ENCODE data around the gene FERMT2. TPM values are rescaled to one million over a fixed set of nuclear protein-coding genes. Genes with fewer than 3 reads are reported as not detected.
A peak's percentile ranks its signal among the peaks of the same experiment; 100 is the strongest.

The FERMT2 gene, protein sequence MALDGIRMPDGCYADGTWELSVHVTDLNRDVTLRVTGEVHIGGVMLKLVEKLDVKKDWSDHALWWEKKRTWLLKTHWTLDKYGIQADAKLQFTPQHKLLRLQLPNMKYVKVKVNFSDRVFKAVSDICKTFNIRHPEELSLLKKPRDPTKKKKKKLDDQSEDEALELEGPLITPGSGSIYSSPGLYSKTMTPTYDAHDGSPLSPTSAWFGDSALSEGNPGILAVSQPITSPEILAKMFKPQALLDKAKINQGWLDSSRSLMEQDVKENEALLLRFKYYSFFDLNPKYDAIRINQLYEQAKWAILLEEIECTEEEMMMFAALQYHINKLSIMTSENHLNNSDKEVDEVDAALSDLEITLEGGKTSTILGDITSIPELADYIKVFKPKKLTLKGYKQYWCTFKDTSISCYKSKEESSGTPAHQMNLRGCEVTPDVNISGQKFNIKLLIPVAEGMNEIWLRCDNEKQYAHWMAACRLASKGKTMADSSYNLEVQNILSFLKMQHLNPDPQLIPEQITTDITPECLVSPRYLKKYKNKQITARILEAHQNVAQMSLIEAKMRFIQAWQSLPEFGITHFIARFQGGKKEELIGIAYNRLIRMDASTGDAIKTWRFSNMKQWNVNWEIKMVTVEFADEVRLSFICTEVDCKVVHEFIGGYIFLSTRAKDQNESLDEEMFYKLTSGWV
- 100 to 1,000 TPM in 7 of 10 donors, 10 to 100 TPM in 3; 91.5 to 129 (median 109) TPM for polyA plus RNA-seq (ENCODE audit: insufficient read length in 10 of 10)
- long read RNA-seq, donor 1, partial matches to known transcripts: 15 of 20 reads
- long read RNA-seq, donor 1, other reads (novel, unspliced or antisense): 0 of 20 reads
- long read RNA-seq, donor 2, partial matches to known transcripts: 7 of 10 reads
- long read RNA-seq, donor 2, other reads (novel, unspliced or antisense): 0 of 10 reads
- long read RNA-seq, donor 3: 0 reads
- long read RNA-seq, donor 4, partial matches to known transcripts: 0 of 4 reads
- long read RNA-seq, donor 4, other reads (novel, unspliced or antisense): 0 of 4 reads
- long read RNA-seq, donor 5, partial matches to known transcripts: 13 of 18 reads
- long read RNA-seq, donor 5, other reads (novel, unspliced or antisense): 0 of 18 reads
- long read RNA-seq, donor 6, partial matches to known transcripts: 15 of 17 reads
- long read RNA-seq, donor 6, other reads (novel, unspliced or antisense): 0 of 17 reads
- long read RNA-seq, donor 7, partial matches to known transcripts: 0 of 1 reads
- long read RNA-seq, donor 7, other reads (novel, unspliced or antisense): 0 of 1 reads
- long read RNA-seq, donor 8, partial matches to known transcripts: 10 of 15 reads
- long read RNA-seq, donor 8, other reads (novel, unspliced or antisense): 0 of 15 reads
- long read RNA-seq, donor 9, partial matches to known transcripts: 0 of 1 reads
- long read RNA-seq, donor 9, other reads (novel, unspliced or antisense): 0 of 1 reads

DNA sequence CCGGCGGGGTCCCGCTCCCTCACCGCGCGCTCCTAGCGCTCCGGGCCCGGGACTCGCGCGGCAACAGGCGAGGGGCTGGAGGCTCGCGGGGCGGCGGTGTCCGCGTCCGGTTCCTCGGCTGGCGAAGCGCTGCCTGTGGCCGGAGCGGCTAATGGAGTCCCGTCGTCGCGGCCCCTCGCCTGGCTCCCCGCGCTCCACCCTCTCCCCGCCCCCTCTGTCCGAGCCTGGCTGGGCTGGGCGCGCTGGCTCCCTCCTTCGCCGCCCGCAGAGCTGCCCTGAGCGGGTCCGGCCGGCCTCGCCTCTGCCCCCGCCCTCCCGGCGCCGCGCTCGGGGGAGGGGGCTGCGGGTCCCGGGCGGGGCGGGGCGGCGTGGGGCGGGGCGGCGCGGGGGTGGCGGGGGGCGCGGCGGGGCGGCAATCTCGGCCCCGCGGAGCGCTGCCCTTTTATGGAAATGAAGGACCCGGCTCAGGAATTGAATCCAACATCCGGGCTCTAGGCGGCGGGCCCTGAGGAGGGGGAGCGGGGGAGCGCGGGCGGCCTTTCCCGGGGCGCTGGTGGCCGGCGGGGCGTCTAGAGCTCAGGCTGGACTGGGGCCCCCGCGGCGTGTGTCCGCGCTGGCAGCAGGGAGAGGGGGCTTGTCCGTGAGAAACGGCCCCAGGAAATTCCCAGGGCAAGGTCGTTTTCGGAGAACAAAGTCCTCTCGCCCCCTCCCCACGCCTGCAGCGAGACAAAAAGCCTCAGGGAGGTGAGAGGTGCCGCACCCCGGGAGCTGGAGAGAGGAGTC, at the start of gene FERMT2:
FERMT2 (minus strand) TSS at position 153 of the 783 bp plus-strand sequence. CDS start 482 bp downstream, outside the sequence.
- peak; percentile 94 to 97 (median 94) for DNase-seq

DNA sequence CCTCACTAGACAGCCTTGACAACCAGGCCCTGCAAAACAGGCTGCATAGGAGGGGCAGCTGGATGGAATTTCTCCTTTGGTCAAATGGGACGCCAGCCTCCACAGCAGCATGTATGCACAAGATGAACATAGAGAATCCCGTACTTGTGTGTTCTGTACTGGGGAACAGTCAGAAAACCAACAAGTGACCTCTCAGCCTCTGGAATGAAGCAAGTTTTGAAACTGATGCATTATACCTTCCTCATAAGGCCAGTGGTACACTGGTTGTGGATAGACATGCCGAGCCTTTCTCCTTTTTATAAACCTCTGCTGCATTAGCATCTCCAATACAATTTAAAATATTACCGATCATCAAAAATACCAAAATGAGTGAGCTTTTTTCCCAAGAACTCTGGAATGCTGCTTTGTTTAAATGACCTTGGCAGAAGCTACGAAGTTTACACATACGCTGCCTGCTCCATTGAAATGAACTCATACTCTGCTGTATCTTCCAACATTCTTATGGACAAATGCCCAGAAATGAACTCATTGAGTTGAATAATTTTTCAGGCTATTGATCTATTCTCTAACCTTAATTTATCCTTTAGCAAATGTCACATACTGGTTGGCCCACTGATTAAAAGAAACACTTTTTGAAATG, 47.6 kb upstream of the FERMT2 start:
- DNase-seq: peak; percentile 88 to 94 (median 90)

DNA sequence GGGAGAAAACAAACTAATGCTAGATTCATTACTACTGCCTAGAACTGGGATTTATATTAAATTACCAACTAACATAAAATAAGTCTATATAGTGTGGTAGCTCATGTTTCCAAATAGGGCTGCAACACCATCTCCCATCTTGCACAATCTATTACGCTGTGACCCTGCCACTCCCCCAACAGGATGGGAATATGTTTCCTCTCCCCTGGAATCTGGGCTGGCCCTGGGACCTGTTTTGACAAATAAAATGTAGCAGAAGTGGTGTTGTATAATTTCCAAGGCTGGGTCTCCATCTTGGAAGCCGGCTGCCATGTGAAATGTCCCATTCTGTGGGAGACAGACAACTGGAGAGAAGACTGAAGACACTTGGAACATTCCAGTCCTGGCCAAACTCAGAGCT, 45.6 kb upstream of the FERMT2 start:
- no peak for DNase-seq

DNA sequence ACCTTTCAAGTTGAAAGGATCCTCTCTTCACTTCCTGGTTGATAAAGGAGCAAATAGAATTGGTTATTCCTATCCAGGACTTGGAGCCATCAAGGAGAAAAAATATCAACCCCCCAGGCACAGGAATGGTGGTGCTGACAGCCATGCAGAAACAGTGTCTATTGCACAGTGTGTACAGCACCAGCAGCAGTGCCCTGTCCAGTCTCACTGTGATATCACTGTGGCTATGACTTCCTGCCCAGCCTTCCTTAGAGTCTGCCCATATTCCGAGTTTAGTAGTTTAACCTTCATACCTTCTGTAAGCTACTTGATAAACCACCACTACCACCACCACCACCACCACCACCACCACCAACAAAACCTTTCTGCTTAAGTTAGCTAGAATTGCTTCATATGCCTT, 45.1 kb upstream of the FERMT2 start:
- no peak for DNase-seq

DNA sequence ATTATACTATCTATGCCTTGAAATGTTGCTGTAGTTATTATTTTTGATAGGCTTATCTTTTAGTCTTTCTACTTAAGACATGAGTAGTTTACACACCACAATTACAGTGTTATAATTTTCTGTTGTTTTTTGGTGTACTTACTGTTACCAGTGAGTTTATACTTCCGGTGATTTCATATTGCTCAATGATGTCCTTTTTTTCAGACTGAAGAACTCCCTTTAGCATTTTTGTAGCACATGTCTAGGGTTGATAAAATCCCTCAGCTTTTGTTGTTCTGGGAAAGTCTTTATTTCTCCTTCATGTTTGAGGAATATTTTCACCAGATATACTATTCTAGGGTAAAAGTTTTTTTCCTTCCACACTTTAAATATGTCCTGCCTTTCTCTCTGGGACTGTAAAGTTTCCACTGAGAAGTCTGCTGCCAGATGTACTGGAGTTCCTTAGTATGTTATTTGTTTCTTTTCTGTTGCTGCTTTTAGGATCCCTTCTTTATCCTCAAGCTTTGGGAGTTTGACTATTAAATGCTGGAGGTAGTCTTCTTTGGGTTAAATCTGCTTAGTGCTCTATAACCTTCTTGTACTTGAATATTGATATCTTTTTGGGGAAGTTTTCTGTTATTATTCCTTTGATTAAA, 41.5 kb upstream of the FERMT2 start:
- peak in 2 of 3 donors; percentile 27 to 69 for DNase-seq

DNA sequence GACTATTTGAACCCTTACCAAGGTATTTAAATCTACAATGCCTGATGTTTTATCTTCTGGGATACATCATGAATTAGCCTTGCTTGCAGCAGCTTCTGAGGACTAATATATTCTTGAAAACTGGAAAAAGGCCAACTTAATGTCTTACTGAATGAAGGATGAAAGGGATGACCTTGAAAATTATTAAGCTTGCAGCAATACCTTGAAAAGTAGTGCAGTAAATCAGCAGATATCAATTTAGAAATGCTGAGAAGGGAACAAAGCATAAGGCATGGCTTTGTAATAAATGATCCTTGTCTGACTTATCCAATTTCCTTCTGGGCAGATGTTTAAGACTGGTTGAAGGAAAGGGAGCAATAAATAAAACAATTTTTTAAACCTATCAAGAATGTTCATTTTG, 37.3 kb upstream of the FERMT2 start:
- DNase-seq: no peak

DNA sequence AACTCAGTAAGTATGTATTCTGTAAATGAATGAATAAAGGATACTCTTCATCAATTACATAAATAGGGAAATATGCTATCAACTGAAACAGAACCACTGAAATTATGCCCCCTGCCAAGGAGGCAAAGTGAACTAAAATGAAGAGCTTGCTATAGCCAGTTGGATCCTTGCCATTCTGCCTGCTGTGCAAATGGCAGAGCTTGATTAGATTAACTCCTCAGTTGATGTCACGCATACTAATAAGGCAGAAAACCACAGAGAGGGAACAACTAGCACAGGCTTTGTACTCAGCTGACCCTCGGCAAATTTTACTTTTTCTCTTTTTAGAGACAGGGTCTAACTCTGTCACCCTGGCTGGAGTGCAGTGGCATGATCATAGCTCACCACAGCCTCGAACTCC, 36.7 kb upstream of the FERMT2 start:
- no peak for DNase-seq

DNA sequence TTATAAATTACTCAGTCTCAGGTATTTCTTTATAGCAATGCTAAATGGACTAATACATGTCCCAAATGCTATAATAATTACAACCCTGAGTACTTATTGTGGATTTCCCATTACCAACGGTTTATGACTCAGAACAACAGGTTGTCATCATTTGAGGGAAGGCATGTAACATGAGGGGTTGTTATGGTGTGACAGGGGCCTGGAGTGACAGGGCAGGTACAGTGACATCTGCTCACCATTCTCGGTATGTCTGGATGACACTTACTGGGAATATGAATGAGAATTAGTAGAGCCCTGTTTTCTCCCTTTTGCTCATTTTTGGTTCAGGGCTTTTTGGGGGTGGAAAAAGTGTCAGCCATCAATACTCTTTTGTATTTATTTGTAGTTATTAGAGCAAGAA, 36.2 kb upstream of the FERMT2 start:
- no peak for DNase-seq

DNA sequence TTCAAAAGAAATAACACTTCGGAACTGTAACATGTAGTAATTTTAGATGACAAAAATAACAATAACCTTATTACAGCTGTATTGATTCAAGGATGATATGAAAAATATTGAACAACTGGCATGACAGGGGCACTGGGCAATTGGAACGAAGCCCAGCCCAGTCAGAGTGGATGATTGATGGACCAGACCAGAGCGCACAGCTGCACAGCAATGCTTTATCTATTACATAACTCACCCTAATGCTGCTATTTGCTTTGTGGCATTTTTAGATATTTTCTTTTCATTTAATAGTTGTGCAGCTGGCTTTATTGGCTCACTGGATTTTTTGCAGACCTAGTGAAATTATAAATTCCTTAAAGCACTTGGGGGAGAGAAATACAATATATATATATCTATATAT, 26.9 kb upstream of the FERMT2 start:
- peak; percentile 52 to 72 (median 61) for DNase-seq

DNA sequence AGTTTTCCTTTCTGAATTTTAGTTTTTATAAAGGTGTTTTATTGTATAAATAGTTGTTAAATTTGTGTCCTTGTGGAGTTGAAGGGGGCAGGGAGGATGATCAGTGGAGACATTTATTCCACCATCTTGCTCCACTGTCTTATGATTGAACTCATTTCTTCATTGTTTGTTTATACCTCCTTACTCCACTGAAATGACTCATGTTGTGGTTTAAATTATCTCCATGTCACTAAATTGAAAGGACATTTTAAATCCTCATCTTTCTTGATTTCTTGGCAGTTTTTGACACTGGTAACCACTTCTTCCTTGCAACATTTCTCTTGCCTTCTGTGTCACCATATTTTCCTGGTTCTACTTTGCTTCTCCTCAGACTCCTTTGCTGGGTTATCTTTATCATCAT, 23.6 kb upstream of the FERMT2 start:
- no peak for DNase-seq

DNA sequence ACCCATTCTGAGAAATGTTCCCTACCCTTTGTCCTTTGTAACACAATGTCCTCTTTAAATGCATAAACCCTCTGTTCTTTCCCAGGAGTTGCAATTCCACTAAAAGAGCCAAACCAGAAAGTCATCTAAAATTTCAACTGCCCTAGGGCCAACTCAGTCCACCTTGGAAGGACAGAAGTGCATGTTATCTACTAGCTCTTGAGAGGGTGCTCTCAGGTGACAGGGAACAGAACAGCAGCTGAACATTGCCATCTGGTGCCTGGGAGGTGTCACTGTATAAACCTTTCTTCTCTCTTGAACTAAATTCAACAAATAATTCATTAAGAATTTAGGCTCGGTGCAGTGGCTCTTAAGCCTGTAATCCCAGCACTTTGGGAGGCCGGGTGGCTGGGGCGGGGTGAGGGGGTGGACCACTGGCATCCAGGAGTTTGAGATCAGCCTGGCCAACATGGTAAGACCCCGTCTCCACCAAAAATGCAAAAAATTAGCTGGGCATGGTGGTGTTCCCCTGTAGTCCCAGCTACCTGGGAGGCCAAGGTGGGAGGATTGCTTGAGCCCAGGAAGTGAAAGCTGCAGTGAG, 10.3 kb upstream of the FERMT2 start:
- DNase-seq: peak in 1 of 3 donors; percentile 49

DNA sequence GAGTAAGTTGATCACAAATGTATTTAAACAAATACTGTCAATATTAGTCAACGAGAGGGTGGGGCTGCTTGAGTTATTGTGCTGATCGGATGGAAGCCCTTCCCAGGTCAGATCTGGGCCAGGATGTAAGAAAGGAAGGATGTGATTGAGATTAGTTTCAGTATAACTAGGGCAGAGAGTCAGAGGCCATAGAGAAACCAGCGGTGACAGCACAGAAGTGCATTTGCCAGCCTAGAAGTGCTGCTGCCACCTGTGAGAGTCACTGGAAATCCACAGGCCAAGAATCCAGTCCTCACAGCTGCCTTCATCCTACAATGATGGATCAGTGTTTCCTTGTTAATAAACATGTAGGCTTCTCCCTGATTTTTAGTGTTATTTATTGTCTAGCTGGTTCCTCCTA, 9.8 kb upstream of the FERMT2 start:
- peak in 1 of 3 donors; percentile 34 for DNase-seq

DNA sequence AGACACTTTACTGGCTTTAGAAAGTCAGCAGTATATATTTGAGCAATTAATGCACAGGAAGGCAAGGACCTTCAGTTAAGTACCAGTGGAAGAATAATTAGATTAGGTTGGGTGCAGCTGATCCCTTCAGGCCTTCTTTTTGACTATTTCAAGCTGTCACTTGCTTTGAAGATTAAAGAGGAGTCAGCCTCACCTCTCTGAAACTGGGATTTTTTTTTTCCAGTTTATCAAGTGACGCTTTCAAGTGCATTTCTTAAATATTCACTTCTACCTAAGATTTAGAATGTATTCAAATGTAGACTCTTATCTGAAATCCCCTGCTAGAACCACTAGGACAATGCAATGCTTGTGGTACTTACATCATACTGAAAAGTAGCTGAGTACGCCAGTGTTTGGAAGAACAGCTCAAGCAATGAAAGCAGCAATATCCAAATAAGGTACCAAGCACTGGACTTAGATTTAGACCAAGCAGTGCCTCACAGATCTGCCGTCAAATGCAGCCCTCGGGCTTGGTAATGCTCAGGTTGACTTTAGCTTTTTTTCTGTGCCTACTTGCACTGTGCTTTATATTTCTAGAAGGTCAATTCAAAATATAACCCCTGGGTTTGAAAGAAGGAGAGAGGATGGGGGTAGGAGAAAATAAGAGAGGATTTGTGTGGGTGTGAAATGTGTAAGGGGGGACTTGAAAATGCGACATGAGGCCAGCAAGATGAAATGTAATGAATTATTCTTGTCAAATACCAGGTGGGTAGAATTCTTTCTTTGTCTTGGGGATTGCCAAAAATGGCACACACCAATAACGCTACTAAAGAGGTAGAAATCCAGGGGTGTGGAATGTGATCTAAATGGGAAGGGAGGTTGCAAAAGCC, 3.7 kb upstream of the FERMT2 start:
- no peak for DNase-seq

DNA sequence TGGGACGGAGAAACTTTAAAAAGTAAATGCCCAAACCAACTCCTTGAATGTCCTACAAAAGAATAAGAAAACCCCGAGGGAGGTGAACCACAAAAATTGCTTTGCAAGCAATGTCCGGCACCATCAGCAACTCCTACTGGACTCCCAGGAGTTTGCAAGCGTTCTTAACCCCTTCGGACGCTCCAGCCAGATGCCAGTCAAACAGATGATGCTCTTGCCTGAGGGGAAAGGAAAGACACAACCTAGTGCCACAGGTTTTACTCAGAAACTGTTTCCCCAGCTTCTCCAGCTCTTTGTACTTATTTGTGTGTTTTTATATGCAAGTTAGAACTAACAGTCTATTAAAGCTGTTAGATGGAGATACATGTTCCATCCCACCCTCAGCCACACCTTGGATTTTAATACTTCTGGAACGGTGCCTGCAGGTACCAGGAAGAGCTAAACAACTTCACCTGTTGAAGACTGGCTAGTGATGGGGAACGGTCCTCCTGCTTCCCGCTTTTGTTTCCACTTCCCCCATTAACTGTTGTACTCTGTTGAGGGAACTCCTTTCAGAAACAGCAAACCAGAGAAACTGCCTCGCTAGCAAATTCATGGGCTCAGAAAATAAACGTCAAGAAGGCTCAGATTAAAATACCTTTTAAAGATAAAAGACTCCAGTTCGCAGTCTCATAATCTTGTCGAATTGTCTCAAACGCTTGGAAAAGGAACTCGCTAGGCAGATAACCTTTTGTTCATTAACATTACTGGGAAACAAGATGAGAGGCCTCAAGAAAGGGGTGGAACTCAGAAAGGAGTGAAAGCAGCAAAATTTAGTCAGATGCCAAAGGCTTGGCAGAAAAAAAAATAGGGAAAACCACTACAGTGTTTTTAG, 1.1 kb upstream of the FERMT2 start:
- DNase-seq: peak; percentile 61 to 74 (median 73)

DNA sequence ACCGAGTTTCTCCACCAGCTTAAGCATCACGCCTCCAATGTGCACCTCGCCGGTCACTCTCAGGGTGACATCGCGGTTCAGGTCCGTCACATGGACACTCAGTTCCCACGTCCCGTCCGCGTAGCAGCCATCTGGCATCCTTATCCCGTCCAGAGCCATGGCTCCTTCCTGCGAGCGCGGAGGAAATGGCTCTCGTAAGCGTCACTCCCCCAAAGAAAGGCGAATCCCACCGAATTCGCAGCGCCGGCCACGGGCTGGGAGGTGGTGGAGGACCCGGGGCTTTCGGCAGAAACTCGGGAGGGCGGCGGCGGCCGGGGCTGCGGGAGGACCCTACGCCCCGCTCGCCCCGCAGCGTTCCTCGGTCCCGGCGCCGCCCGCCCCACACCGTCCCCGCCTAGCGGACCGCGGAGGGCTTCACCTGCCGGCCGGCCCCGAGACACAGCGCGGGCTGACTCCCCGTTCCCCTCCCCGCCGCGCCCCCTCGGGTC, 396 bp downstream of the FERMT2 start:
- peak in 2 of 3 donors; percentile 83 to 93 for DNase-seq

DNA sequence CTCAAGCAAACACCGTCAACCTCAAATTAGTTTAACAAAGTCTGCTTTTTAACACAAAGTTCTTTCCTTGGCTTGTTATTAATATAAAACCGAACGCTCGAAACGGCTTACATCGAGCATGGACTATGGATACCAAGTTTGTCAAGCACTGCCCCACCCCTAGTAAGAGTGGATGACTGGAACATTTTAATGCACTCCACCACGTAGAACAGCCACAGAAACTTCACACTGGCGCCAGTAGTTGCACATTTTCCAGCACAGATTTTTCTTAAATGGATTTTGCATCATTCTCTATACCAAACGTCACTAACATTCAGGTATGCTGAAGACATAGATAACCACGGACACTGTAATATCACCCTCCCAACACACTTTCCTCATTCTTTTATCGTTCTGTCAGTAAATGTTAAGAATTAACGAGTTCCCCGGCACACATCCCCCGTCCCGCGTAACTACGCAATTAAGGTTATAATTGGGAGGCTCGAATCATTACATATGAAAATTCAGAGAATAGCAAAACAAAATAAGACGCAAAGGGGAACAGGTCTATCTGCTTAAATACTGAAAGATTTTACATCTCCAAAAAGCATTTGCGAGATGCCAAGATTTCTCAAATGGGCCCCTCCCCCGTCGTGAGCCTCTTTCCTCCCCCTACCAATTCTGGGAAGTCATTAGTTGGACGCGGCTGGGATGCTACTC, 990 bp downstream of the FERMT2 start:
- DNase-seq: peak; percentile 71 to 87 (median 76)
